GM15510 (cell line): ENCODE results near the gene LLPH.

Experiments
- POLR2A ChIP-seq: IDR thresholded peaks from 3 replicates; pipeline ENCODE4 v1.6.1; 2011; ENCODE audit warnings: borderline replicate concordance; ENCODE audit not compliant: insufficient read length; ENCODE audit errors: extremely low read depth

The LLPH gene

DNA sequence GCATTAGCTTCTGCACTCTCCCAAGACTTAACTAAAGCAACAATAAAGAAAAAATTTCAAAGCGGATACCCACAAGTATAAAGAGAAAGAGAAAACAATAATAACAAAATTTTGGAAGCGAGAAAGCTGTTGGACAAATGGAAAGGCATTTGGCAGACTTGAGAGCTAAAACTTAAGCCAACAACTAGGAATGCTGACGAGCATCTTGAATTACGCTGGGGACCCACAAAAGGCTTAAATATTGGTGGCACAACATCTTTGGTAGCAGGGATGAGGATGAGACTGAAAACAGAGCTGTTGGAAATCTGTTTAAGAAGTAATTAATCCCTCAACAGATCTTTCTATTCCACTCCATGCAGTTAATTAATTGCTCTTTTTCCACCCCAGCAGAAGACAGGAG, 49.8 kb downstream of the LLPH start:
- no peak for TF ChIP-seq POLR2A

DNA sequence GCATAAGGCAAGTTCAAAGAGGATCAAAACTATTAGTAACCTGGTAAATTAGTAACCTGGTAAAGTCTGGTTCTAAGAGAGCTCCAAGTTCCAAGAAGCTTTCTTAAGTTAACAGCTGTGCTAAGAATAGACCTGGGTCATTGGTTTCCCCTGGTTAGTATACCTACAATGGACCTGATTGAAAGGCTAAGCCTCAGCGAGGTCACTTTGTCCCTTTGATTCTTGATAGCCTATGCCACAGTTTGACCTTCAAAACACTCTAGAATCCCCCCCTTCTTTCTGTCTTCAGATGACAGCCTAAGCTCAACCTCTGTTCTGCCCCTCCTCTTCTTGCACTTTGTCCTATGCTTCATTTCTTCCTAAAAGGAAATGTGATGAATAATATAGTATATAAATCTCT, 53.0 kb downstream of the LLPH start:
- no peak for TF ChIP-seq POLR2A

DNA sequence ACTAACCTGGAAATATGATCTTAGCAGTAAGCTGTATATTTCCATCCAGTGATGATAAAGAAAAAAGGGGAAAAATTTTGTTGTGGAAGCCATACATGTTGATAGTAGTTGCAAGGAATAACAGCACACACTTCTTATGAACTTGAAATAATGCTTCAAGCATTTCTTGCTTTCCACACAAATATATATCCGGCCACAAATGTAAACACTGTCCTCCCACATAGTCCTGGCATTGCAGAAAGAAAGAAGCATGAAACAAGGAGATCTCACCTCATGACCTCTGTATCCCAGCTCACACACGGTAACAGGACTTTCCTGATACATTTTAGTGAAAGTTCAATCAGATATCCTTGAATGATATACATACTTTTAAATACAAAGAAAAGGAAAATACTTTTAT, 56.0 kb downstream of the LLPH start:
- no peak for TF ChIP-seq POLR2A

DNA sequence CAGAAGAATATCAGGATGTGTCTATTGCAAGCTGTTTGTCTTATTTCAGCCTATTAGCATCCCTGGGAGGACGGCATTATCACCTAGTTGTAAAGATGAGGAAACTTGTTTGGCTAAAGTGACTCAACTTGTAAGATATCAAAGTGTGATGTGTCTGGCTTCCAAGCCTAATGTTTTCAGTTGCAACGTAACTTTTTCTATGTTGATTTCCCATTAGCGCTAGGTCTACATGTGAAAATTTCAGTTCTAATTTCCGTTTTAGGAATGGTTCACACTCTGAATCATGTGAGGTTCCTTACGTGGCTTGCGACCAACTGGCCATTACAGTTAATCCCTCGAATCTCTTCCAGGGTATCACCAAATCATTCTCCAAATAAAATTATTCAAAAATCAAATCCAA, 58.0 kb downstream of the LLPH start:
- TF ChIP-seq POLR2A: no peak

DNA sequence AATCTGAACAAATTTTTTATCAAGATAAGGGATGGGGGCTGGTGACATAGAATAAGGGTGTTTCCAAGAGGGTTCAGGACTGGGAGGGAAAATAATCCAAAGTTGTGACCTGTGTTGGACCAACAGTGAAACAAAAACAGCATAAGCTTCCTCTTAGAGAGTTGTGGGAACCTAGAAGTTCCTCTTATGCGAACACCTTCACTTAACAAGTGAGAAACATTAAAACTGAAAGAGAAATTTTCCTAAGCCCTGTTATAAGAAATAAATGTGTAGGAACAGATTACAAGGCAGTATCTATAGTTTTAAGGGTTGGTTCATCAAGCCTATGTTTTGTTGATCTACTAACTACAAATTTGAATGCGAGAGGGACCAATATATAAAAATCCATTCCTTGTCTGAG, 58.4 kb downstream of the LLPH start:
- no peak for TF ChIP-seq POLR2A

DNA sequence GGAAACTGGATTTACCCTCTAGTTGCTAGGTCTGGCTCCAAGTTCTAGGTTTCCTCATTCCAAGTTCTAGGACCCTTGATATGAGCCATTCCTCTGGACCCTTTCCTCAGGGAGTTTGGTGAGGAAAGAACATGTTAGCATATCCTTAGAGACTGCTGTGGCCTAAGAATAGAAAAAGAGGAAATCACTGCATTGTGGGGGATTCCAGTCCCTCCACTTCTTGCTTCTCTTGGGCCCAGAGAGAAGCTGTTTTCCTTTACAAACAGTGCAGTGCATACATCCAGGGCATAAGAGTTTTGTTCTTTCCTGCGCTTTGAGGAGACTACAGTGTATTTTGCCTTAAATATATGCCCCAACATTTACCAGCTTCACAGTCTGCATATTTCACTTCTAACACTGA, 59.0 kb downstream of the LLPH start:
- TF ChIP-seq POLR2A: no peak

DNA sequence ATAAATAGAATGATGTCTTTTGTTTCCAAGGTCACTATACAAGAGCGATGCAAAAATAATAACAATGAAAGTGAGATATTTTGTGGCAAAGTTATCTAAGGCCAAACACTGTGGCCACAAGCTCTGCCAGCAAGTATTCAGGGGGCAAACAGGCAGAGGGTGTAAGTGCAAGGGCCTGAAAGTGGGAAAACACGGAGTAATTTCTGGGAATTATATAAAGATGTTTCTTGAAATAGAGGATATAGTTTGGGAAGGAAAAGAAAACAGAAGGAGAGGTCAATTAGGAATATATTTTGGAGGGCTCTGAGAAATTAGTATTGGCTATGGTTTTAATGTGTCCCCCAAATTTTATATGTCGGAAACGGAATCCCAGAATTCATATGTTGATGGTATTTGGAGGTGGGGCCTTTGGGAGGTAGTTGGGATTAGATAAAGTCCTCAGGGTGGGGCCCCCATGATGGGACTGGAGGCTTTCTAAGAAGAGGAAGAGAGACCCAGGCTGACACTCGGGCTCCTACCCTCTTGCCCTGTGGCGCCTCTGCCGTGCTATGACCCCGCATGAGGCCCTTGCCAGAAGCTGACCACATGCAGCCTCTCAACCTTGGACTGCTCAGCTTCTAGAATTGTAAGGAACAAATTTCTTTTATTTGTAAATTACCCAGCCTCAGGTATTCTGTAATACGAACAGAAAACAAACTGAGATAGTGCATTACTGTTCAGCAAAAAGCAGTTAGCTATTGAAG, 60.0 kb downstream of the LLPH start:
- no peak for TF ChIP-seq POLR2A

DNA sequence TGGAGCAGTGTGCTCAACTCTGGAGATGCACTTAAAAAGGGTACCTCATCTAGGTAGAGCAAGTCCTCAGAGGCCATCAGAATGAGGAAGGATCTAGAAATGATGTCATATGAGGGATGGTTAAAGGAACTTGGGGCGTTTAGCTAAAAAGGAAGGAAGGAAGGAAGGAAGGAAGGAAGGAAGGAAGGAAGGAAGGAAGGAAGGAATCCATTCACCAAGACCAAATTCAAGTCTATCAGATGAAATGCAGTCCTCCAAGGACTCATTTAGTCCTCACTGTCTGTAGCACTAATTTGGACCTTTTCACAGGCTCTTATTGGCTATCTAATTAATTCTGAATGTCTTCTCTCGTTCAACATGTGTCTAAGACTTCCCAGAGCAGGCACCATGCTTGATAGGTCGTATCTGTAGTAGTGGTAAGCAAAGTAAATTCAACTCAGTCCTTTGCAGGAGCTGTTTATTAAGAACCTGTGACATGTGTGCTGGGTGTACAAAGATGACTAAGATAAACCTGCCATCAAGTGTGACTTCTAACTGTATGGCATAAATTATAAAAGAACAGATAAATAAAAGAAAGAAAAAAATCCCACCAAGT, 63.5 kb downstream of the LLPH start:
- no peak for TF ChIP-seq POLR2A
